ENCODE data around the gene FGF11. TPM values are rescaled to one million over a fixed set of nuclear protein-coding genes. Genes with fewer than 3 reads are reported as not detected.

FGF11 gene
- total and polyA plus RNA-seq, 10 donors: 1.0 to 5.5 (median 3.0) TPM

GRCh38 chr17:7438656-7439460 is 454 bp upstream of the FGF11 start:
- H3K9me3 ChIP-seq: no peaks in the 10 kb centered on the region
- H3K4me3 ChIP-seq: peak overlapping the region in 7 of 8 donors; percentile 28 to 84 (median 71)
- peaks cover 0 to 55% (median 28%) of the 10 kb centered on the region in 7 donors for H3K27me3 ChIP-seq (replicated peaks in 1 of 7)
- peak overlapping the region in 2 of 8 donors; percentile 86 to 88 for H3K27ac ChIP-seq
- intact Hi-C loops (cut with DNase I; ENCODE audit: low total_unique reads): loop anchor here (5.0 kb wide), 2 partner anchors 82 to 123 kb away; partner anchors contain the start of genes SENP3 and TMEM95
- no peak for TF ChIP-seq POLR2AphosphoS5 (IDR thresholded peaks at IDR 0.05)
- TF ChIP-seq CTCF (IDR thresholded peaks at IDR 0.05 in 8 of 11, conservative IDR thresholded peaks at IDR 0.05 in 3 of 11): no peak
- no peak for TF ChIP-seq POLR2A (IDR thresholded peaks at IDR 0.05)
- peaks cover 31 to 68% (median 58%) of the 10 kb centered on the region in 6 donors for H3K4me1 ChIP-seq
- no peak for DNase-seq
- 44 to 48% (median 46%) methylated on average over 11 of the region's 11 CpGs for WGBS, 5 donors
- no peaks in the 10 kb centered on the region for H3K36me3 ChIP-seq

- 1 to 6% (median 2%) methylated on average over 37 to 46 of the region's 46 CpGs for WGBS, 5 donors
- intact Hi-C loops (cut with DNase I; ENCODE audit: low total_unique reads): no loop called here
- DNase-seq: peak; percentile 85
- peak overlapping the region; percentile 8 to 84 (median 24) for H3K4me3 ChIP-seq
- no peaks in the 10 kb centered on the region for H3K36me3 ChIP-seq
- peak in 1 of 3 donors; percentile 49 for TF ChIP-seq POLR2AphosphoS5 (IDR thresholded peaks at IDR 0.05)
- no peak for TF ChIP-seq CTCF (IDR thresholded peaks at IDR 0.05 in 8 of 11, conservative IDR thresholded peaks at IDR 0.05 in 3 of 11)
- H3K4me1 ChIP-seq: peaks cover 36 to 71% (median 65%) of the 10 kb centered on the region in 6 donors
- peaks cover 0 to 68% (median 33%) of the 10 kb centered on the region in 7 donors for H3K27me3 ChIP-seq (replicated peaks in 1 of 7)
- H3K9me3 ChIP-seq: no peaks in the 10 kb centered on the region
- H3K27ac ChIP-seq: no peak overlapping the region
Observed at GRCh38 chr17:7440113-7440833, 961 bp downstream of the FGF11 start.

GRCh38 chr17:7440834-7441195 is 1.5 kb downstream of the FGF11 start:
- 2 to 8% (median 5%) methylated on average over 10 to 12 of the region's 12 CpGs for WGBS, 5 donors
- H3K27ac ChIP-seq: no peak overlapping the region
- peak; percentile 79 for DNase-seq
- intact Hi-C loops (cut with DNase I; ENCODE audit: low total_unique reads): no loop called here
- peaks cover 37 to 71% (median 65%) of the 10 kb centered on the region in 6 donors for H3K4me1 ChIP-seq
- TF ChIP-seq POLR2AphosphoS5 (IDR thresholded peaks at IDR 0.05) (no peak), POLR2A (IDR thresholded peaks at IDR 0.05) (no peak)
- H3K4me3 ChIP-seq: peak overlapping the region in 2 of 8 donors; percentile 38 to 84
- H3K9me3 ChIP-seq: no peaks in the 10 kb centered on the region
- H3K27me3 ChIP-seq (replicated peaks in 1 of 7): peaks cover 0 to 74% (median 38%) of the 10 kb centered on the region in 7 donors
- H3K36me3 ChIP-seq: no peaks in the 10 kb centered on the region

- Histone ChIP-seq H3K27ac (no peak overlapping the region), H3K27me3 (replicated peaks in 1 of 7) (peaks cover 0 to 78% (median 41%) of the 10 kb centered on the region in 7 donors), H3K36me3 (no peaks in the 10 kb centered on the region), H3K4me1 (peaks cover 35 to 71% (median 64%) of the 10 kb centered on the region in 6 donors), H3K9me3 (no peaks in the 10 kb centered on the region), H3K4me3 (no peak overlapping the region)
- TF ChIP-seq POLR2AphosphoS5 (IDR thresholded peaks at IDR 0.05) (no peak), CTCF (IDR thresholded peaks at IDR 0.05 in 8 of 11, conservative IDR thresholded peaks at IDR 0.05 in 3 of 11) (no peak), POLR2A (IDR thresholded peaks at IDR 0.05) (no peak)
- intact Hi-C loops (cut with DNase I; ENCODE audit: low total_unique reads): no loop called here
- WGBS, 5 donors: 65 to 73% (median 72%) methylated on average over 7 of the region's 7 CpGs
- no peak for DNase-seq
Observed at GRCh38 chr17:7441266-7441665, 2.0 kb downstream of the FGF11 start.

All from spleen (tissue), 11 donors.